Left renal pelvis (tissue), 4 donors: ENCODE data around the gene ANKIB1. TPM values are rescaled to one million over a fixed set of nuclear protein-coding genes. Genes with fewer than 3 reads are reported as not detected.
"Not testable (repeated sequence)": the region's sequence is repeated elsewhere in the genome, so short reads cannot be mapped to it uniquely, and the experiment has no call there.

Experiments used
- DNase-seq, 4 donors: peaks; one replicate each; pipeline ENCODE4 v3.0.0-alpha.2; 2013; ENCODE audit warnings: low read depth in 4 of 4, low spot score in 3 of 4
- polyA plus RNA-seq, 4 donors: library from polyadenylated mRNA; unstranded; fragments of 120-200 nt; gene quantifications; one replicate each; pipeline ENCODE4 v1.2.1, GENCODE V29; 2013; ENCODE audit not compliant: insufficient read length in 4 of 4

Gene ANKIB1
- polyA plus RNA-seq = 10 to 100 TPM; 40.6 to 51.8 (median 44.8) TPM

- DNase-seq = peak; percentile 76 to 85 (median 81)
These were observed at the start of gene ANKIB1, which contains the start of gene KRIT1 for GRCh38 chr7:92245487-92246359. Gene ANKIB1, plus strand, starts transcription at chr7:92245974. Its CDS starts 49,005 bp downstream, at chr7:92294979. Gene KRIT1, minus strand, starts transcription at chr7:92245914. Its CDS starts 3,779 bp downstream, at chr7:92242135.

GRCh38 chr7:92200791-92201190 is 45.0 kb upstream of the ANKIB1 start:
- DNase-seq = no peak

- no peak for DNase-seq
These were observed 39.8 kb upstream of the ANKIB1 start for GRCh38 chr7:92205987-92206386.

GRCh38 chr7:92206672-92207071 is 39.1 kb upstream of the ANKIB1 start:
- no peak for DNase-seq

GRCh38 chr7:92221766-92222165 is 24.0 kb upstream of the ANKIB1 start:
- no peak for DNase-seq

GRCh38 chr7:92226981-92227380 is 18.8 kb upstream of the ANKIB1 start:
- DNase-seq = no peak

- no peak for DNase-seq
These were observed 17.7 kb upstream of the ANKIB1 start for GRCh38 chr7:92228100-92228499.

GRCh38 chr7:92228742-92229141 is 17.0 kb upstream of the ANKIB1 start:
- DNase-seq = no peak

GRCh38 chr7:92230547-92230946 is 15.2 kb upstream of the ANKIB1 start:
- DNase-seq = no peak

- DNase-seq = no peak
These were observed 2.8 kb upstream of the ANKIB1 start for GRCh38 chr7:92242972-92243371.

GRCh38 chr7:92244808-92245486 is 827 bp upstream of the ANKIB1 start:
- peak in 1 of 4 donors; percentile 6 for DNase-seq

- peak; percentile 26 to 29 (median 28) for DNase-seq
These were observed 757 bp downstream of the ANKIB1 start for GRCh38 chr7:92246360-92247101.

- DNase-seq = no peak
These were observed 4.8 kb downstream of the ANKIB1 start for GRCh38 chr7:92250603-92251002.

- DNase-seq = no peak
These were observed 5.4 kb downstream of the ANKIB1 start for GRCh38 chr7:92251181-92251580.

GRCh38 chr7:92253251-92253650 is 7.5 kb downstream of the ANKIB1 start:
- no peak for DNase-seq

- DNase-seq = not testable (repeated sequence)
These were observed 9.0 kb downstream of the ANKIB1 start for GRCh38 chr7:92254800-92255199.

GRCh38 chr7:92255308-92255707 is 9.5 kb downstream of the ANKIB1 start:
- no peak for DNase-seq

- no peak for DNase-seq
These were observed 13.3 kb downstream of the ANKIB1 start for GRCh38 chr7:92259062-92259461.

- no peak for DNase-seq
These were observed 14.0 kb downstream of the ANKIB1 start for GRCh38 chr7:92259610-92260247.

- DNase-seq = no peak
These were observed 14.5 kb downstream of the ANKIB1 start for GRCh38 chr7:92260248-92260781.
